ENCODE results near the gene MBOAT1.

MBOAT1 gene

DNA sequence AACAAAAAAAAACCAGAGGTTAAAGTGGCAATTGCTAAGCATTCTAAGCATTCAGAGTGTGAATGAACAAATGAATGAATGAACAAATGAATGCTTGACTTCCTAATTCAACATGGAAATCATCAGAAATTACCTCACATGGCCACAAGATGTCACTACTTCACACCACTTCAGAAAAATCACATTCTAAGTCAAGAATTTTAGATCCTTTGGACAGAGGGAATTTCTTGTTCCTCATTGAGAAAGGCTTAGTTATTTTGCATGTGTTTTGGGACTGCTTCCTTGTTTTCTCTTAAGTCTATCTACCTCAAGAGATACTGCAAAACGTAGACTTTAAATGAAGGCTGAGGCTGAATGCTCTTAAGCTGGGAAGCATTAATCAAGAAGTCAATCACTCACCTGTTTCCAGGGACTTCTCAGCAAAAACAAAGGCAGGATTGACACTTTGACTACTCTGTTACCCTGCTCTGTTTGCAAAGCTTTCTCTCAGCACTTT lies 120.2 kb downstream of the MBOAT1 start:
- DNase-seq = no peak

DNA sequence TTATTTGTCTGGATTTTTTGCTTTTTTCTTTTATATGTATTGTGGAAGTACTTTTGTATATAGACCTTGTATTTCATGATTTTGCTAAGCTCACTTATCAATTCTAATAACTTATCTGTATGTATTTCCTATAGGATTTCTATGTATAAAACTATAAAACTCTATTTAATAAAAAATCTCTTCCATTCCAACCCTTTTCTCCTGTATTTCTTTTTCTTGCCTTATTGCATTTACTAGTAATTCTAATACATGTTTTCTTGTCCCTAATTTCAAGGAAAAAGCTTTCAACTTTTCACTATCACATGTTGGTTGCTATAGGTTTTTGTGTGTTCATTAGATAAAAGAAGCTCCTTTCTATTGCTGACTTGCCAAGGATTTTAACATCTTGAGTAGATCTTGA lies 125.3 kb downstream of the MBOAT1 start:
- no peak for DNase-seq

DNA sequence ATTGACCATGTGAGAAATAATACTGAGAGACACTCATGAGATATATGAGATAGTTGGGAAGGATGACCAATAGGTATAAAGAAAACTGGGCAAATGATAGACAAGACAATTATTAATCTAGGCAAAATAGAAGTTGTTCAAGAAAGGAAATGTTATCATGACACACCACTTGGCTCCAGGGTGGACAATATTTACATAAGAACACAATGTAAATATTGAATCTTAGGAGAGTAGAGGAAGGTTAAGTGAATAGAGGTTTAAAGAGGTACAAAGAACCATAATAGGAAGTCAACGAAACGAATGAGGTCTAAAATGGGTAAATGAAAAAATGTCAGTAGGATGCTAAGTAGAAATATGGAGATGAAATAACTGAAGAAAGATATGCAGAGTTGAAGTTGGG lies 126.5 kb downstream of the MBOAT1 start:
- no peak for DNase-seq

DNA sequence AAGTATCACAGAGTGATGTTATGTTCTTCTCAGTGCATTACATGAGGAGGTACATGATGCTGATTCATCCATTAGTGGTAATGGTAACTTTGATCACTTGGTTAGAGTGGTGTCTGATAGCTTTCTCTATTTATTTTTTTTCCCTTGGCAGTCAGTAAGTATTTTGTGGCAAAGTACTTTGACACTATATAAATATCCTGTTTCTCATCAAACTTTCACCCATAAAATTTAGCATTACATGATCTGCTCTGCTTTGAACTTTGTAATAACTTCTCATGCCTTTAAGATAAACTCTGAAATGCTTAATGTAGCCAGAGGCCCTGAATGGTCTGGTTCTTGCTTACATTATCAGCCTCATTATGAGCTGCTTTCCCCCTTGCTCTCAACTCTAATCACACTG lies 127.9 kb downstream of the MBOAT1 start:
- no peak for DNase-seq

DNA sequence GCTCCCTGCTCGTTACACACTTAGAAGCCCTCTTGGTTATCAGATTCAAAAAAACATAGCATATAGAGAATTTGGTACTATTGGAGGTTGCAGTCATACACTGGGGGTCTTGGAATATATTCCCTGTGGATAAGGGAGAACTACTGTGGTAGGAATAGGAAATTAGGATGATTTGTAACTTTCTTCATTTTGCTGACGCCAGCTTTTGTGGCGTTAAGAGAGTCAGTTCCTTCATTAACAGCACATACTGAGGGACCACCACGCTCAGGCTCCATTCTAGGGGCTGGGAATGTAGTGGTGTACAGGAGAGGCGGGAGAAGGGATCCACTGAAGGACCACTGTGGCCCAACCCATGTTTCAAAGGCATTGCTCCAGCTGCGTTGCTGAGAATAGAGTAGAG lies 140.3 kb downstream of the MBOAT1 start:
- no peak for DNase-seq

DNA sequence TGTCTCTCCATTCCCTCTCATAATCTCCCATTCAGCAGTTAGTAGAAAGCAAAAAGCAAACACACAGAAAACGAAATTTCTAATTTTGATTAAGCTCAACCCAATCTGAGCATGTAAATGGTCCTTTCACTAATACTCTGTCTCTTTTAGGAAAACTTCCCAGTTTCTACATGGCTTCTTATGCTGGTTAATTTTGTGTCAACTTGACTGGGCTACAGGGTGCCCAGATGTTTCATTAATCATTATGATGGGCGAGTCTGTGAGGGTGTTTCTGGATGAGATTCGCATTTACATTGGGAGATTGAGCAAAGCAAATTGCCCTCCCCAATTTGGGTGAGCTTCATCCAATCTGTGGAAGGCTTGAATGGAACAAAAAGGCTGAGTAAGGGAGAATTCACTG lies 142.2 kb downstream of the MBOAT1 start:
- no peak for DNase-seq

DNA sequence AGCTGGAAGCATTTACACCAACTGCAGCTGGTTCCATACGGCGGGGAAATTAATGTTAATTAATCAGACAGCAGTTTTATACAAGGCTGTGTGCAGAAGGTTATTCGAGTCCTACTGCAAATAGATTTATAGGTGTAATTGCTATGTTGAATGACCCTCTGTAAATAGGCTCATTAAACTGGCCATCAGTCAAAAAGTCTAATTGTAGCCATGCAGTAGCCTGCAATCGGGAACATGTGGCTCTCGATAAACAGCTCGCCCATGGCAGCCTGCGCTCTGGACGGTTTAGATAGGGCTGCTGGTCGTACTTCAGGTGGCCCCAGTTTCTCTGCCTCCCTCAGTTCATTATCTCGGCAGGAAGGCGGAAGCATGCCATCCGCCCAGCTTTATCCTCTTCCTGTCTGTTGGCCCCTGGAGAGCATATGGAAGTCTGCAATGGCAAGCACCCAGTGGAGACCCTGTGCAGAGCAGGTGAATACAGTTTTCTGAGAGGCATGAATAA lies 143.2 kb downstream of the MBOAT1 start:
- no peak for DNase-seq

DNA sequence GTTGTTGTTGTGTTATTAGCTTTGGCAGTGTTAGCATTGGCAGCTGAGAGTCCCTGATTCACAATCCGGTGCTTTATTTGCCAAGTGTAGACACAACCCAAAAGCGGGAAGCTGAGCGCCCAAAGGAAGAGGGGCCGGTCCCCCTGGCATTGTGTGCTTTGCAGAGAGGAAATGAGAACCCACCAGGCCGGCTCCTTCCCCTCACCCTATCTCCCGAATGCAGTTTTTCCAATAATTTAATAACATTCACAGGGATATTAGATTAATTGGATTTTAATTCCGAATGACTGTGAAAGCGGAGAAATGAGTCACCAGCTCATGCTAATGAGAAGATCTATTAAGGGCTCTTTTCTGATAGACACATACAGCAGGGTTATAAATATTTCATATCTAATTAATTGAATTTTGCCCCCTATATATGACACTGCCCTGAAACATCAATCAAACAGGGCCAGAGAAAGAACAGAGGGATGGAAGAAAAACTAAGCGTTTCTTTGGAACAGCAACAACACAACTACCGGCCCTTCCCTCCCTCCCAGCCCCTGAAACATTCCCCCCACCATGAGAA lies 143.8 kb downstream of the MBOAT1 start:
- no peak for DNase-seq

DNA sequence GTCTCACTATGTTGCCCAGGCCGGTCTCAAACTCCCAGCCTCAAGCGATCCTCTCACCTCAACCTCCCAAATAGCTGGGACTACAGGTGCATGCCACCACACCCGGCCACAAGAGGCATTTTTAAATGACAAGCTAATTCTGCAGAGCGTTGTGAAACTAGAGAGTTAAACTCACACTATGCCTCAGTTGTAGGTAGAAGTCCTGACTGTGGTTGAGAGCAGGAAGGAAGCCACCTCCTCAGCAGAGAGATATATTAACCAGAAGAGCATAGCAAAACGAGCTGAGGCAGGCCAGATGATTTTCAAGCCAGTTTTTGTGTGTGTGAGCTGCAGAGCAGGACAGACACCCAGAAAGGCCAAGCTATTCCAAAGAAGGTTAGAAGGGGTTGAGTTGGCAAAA lies 150.3 kb downstream of the MBOAT1 start:
- no peak for DNase-seq

DNA sequence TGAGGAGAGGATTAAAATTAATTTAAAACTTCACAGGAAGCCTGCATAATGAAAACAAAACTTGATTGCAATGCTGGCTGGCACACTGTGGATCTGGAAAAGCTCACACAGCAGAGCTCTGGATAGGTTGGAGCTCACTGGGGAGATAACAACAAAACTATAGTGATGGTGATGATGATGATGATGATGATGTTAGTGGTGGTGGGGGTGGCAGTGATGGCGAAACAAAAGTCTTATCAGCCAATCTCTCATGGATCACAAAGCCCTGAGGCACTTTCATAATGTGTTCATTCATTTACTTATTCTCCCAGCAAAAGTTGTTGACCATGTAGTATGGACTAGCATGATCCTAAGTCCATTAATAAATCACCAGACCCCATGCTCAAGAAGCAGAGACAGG lies 152.0 kb downstream of the MBOAT1 start:
- no peak for DNase-seq

DNA sequence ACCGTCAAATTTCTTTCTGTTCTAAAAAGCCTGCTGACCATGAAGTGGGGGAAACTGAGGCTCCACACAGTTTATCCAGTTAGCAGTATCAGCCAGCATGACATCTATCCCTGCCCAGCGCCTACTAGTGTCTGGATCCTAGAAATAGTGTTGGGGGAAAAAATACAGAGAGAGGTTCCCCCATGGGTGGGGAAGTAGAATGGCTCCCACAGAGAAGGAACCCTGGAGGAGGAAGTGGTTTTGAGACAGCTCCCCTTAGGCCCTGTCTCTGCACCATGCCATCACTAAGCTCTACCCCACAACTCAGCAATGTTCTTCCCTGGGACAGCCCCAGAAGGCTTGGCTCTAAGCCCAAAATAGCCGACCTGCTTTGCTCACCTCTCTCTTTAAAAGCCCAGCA lies 153.4 kb downstream of the MBOAT1 start:
- no peak for DNase-seq

DNA sequence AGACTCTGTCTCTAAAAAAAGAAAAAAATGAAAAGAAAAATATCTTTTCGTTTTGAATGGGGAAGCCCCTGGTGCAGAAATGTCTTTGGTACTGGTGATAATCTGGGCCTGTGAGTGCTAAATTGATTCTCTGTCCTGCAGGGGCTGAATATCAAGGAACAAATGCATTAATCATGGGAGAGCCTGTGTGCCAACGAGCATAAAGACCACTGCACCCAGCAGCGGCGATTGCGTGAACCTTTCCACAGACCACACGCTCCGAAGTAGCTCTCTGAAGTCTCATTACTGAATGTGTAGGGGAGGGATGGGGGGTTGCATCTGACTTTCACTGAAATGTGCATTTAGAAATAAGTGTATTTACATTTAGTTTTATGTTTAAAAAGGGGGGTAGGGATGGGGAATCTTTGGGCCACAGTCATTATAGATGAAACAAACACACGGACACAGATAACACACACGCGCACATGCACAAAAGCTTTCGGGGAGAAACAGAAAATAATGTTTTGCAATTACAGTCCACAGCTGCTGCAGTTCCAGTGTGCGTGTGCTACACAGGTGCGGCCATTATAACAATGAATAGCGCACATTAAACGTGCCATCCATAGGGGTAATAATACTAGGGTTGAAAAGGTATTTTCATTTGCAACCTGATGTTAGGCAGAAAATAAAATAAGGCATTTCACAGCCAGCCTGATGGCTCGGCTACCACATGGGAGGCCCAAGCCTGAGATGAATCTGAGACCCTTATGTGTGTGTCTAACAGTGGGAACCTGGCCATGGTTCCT lies 154.0 kb downstream of the MBOAT1 start:
- DNase-seq = no peak

DNA sequence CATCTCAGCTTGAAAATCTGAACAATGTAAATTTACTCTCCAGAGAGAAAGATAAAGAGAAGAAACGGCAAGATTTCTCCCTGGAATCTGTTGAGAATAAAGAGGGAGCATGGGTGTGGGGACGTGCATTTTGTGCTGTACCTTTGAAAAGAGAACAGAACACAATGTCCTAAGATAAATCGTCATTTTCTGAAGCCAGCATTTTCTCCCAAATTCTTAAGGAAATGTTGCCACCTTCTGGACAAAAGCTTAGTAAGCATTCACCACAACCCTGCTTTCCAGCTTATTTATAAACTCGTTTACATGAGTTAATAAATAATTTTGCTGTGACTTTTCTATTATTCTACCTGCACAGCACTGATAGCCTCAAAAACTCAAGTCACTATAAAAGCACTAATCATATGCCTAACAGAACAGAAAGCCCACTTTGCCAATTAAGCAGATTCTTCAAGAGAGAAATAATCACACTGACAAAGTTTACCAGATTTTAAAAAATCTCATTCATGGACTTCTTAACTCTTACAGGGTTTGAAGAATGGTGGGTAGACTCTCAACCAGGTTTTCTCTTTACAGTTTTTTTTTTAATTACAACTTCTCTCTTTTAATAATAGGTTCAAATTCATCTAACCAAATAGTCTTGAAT lies 155.8 kb downstream of the MBOAT1 start:
- DNase-seq = no peak

DNA sequence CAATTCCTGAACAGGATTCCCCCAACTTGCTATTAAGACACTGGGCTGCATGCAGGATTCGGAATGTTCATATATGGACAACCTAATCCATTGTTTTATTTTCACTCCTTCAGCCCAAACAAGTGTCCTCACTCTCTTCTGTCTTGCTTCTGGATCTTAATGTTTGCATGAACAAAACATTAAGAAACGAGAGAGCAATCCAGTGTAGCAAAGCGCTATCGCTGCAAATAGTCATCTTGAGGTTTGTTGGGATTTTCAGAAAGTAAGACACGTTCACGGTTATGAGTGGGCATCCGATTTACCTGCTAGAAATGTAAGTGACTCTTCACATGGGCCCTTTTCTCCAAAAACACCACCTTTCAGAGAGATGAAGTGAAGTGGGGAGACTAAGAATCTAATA lies 156.4 kb downstream of the MBOAT1 start:
- no peak for DNase-seq

All from activated CD8-positive, alpha-beta memory T cell treated with anti-CD3 and anti-CD28 coated beads, Interleukin-2, amount 50 U/mL, for 4 hours (primary cell).